Measurements from ENCODE around the gene HDHD3. TPM values are rescaled to one million over a fixed set of nuclear protein-coding genes. Genes with fewer than 3 reads are reported as not detected.

Gene HDHD3
- total RNA-seq, 4 donors from 2014 or later, result 24.9 to 69.0 (median 58.6) TPM

- no peak for TF ChIP-seq POLR2A (IDR thresholded peaks at IDR 0.05)
- H3K4me3 ChIP-seq, result no peak overlapping the region
- no peak overlapping the region for H3K27ac ChIP-seq
- no peaks in the 10 kb centered on the region for H3K4me1 ChIP-seq
- no peaks in the 10 kb centered on the region for H3K9me3 ChIP-seq
- peaks cover 10% of the 10 kb centered on the region for H3K36me3 ChIP-seq
- DNase-seq (ENCODE audit: low spot score in 2 of 2), result no peak
- WGBS, result 96% methylated on average over 3 of the region's 3 CpGs
- H3K27me3 ChIP-seq, result no peaks in the 10 kb centered on the region
These were observed 48.6 kb downstream of the HDHD3 start for GRCh38 chr9:113328045-113328782.

DNA sequence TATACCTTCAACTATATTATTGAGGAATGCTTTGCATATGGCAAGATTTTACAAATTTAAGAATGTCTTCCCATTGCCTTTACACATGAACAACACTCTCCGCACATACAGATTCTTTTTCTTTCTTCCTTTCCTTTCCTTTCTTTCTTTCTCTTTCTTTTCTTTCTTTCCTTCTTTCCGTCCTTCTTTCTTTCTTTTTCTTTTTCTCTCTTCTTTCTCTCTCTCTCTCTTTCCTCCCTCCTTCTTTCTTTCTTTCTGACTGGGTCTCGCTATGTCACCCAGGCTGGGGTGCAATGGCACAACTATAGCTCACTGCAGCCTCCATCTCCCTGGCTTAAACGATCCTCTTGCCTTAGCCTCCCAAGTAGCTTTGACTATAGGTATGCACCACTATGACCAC lies 50.6 kb downstream of the HDHD3 start:
- H3K4me1 ChIP-seq, result no peaks in the 10 kb centered on the region
- H3K4me3 ChIP-seq, result no peak overlapping the region
- no peaks in the 10 kb centered on the region for H3K9me3 ChIP-seq
- no peak for TF ChIP-seq POLR2A (IDR thresholded peaks at IDR 0.05)
- TF ChIP-seq CTCF (IDR thresholded peaks at IDR 0.05), result no peak
- no peak for TF ChIP-seq POLR2AphosphoS5 (IDR thresholded peaks at IDR 0.05)
- no peak for TF ChIP-seq EP300 (IDR thresholded peaks at IDR 0.05)
- peaks cover 2% of the 10 kb centered on the region for H3K36me3 ChIP-seq
- no peak for DNase-seq (ENCODE audit: low spot score in 2 of 2)
- no peak overlapping the region for H3K27ac ChIP-seq
- 94% methylated on average over 4 of the region's 4 CpGs for WGBS
- no peaks in the 10 kb centered on the region for H3K27me3 ChIP-seq

Other genes with a start within 250 kb of the HDHD3 start
- gene SLC31A2, start 226.0 kb downstream of the HDHD3 start, total RNA-seq, result 100 to 1,000 TPM in 2 of 4 donors, 10 to 100 TPM in 2; 49.8 to 114 (median 88.4) TPM
- 10 to 100 TPM; 26.2 to 45.7 (median 30.5) TPM for gene FKBP15, start 155.7 kb downstream of the HDHD3 start, total RNA-seq
- 10 to 100 TPM; 17.1 to 46.3 (median 27.2) TPM for gene SLC31A1, start 155.4 kb downstream of the HDHD3 start, total RNA-seq
- 10 to 100 TPM; 18.8 to 21.9 (median 20.4) TPM for gene CDC26, start 101.4 kb downstream of the HDHD3 start, total RNA-seq
- 10 to 100 TPM; 13.6 to 21.3 (median 17.6) TPM for gene PRPF4, start 101.3 kb downstream of the HDHD3 start, total RNA-seq
- 1 to 10 TPM in 1 of 4 donors, not detected in 3; 2.0 TPM for gene RNF183, start 73.6 kb downstream of the HDHD3 start, total RNA-seq
- 1 to 10 TPM; 1.2 to 3.5 (median 1.7) TPM for gene WDR31, start 36.7 kb downstream of the HDHD3 start, total RNA-seq
- gene BSPRY, start 27.4 kb downstream of the HDHD3 start, total RNA-seq, result 10 to 100 TPM in 3 of 4 donors, 1 to 10 TPM in 1; 8.3 to 37.3 (median 30.8) TPM
- gene ALAD, start 24.3 kb upstream of the HDHD3 start, total RNA-seq, result 10 to 100 TPM; 47.1 to 66.6 (median 53.6) TPM
- gene POLE3, start 33.7 kb upstream of the HDHD3 start, total RNA-seq, result 10 to 100 TPM; 32.6 to 52.6 (median 36.6) TPM
- gene C9orf43, start 33.8 kb upstream of the HDHD3 start, total RNA-seq, result 1 to 10 TPM in 3 of 4 donors, under 1 TPM in 1; 0.57 to 2.2 (median 2.1) TPM
- 10 to 100 TPM; 11.0 to 18.8 (median 16.0) TPM for gene RGS3, start 86.7 kb upstream of the HDHD3 start, total RNA-seq

All from suprapubic skin (tissue), 4 donors.